Memory B cell (primary cell): ENCODE data around the gene GLRA3.
A peak's percentile ranks its signal among the peaks of the same experiment; 100 is the strongest.
"Not testable (repeated sequence)": the region's sequence is repeated elsewhere in the genome, so short reads cannot be mapped to it uniquely, and the experiment has no call there.

Experiments
- ATAC-seq: fragments of 150-1000 bp; cut with Tn5 transposase; 2 replicates; pipeline ENCODE4 v1.10.0; 2021; ENCODE audit warnings: low read depth, mild to moderate bottlenecking, moderate library complexity
- DNase-seq, 2 donors: peaks; one replicate each; pipeline ENCODE4 v3.0.0; 2022; ENCODE audit warnings: low spot score in 2 of 2
- H3K27ac Mint-ChIP-seq: one replicate; pipeline ENCODE4 v1.8.0; 2022; ENCODE audit warnings: mild to moderate bottlenecking, moderate library complexity, mixed read lengths
- H3K27me3 Mint-ChIP-seq: one replicate; pipeline ENCODE4 v1.8.0; 2022; ENCODE audit warnings: mixed read lengths
- H3K36me3 Mint-ChIP-seq: one replicate; pipeline ENCODE4 v1.8.0; 2022; ENCODE audit warnings: mild to moderate bottlenecking, mixed read lengths
- H3K4me1 Mint-ChIP-seq: one replicate; pipeline ENCODE4 v1.8.0; 2022; ENCODE audit warnings: mixed read lengths
- H3K4me3 Mint-ChIP-seq: one replicate; pipeline ENCODE4 v1.8.0; 2022; ENCODE audit warnings: mild to moderate bottlenecking, moderate library complexity, mixed read lengths
- H3K9me3 Mint-ChIP-seq: one replicate; pipeline ENCODE4 v1.8.0; 2022; ENCODE audit warnings: mixed read lengths

GLRA3 gene

GRCh38 chr4:174714393-174715211, 114.4 kb downstream of the GLRA3 start:
- ATAC-seq: peak; percentile 27
- Mint-ChIP-seq H3K4me3 (no peak overlapping the region), H3K9me3 (no peaks in the 10 kb centered on the region), H3K36me3 (peaks cover 1% of the 10 kb centered on the region), H3K27ac (no peak overlapping the region), H3K4me1 (peaks cover 3% of the 10 kb centered on the region), H3K27me3 (peaks cover 2% of the 10 kb centered on the region)
- DNase-seq: peak in 1 of 2 donors; percentile 0

GRCh38 chr4:174713821-174714220, 115.2 kb downstream of the GLRA3 start:
- ATAC-seq (no peak), DNase-seq (no peak)
- peaks cover 1% of the 10 kb centered on the region for H3K36me3 Mint-ChIP-seq
- no peak overlapping the region for H3K4me3 Mint-ChIP-seq
- H3K27me3 Mint-ChIP-seq: peaks cover 2% of the 10 kb centered on the region
- H3K27ac Mint-ChIP-seq: no peak overlapping the region
- H3K4me1 Mint-ChIP-seq: peaks cover 3% of the 10 kb centered on the region
- no peaks in the 10 kb centered on the region for H3K9me3 Mint-ChIP-seq

- no peak overlapping the region for H3K4me3 Mint-ChIP-seq
- peaks cover 2% of the 10 kb centered on the region for H3K27me3 Mint-ChIP-seq
- no peak overlapping the region for H3K27ac Mint-ChIP-seq
- ATAC-seq (no peak), DNase-seq (no peak)
- H3K9me3 Mint-ChIP-seq: no peaks in the 10 kb centered on the region
- peaks cover 1% of the 10 kb centered on the region for H3K36me3 Mint-ChIP-seq
- H3K4me1 Mint-ChIP-seq: peaks cover 3% of the 10 kb centered on the region
Observed at GRCh38 chr4:174713181-174713580, 115.9 kb downstream of the GLRA3 start.

GRCh38 chr4:174709526-174709925, 119.5 kb downstream of the GLRA3 start:
- ATAC-seq: no peak
- peaks cover 2% of the 10 kb centered on the region for H3K27me3 Mint-ChIP-seq
- no peak for DNase-seq
- H3K36me3 Mint-ChIP-seq: peaks cover 5% of the 10 kb centered on the region
- H3K9me3 Mint-ChIP-seq: peaks cover 2% of the 10 kb centered on the region
- H3K27ac Mint-ChIP-seq: no peak overlapping the region
- no peaks in the 10 kb centered on the region for H3K4me1 Mint-ChIP-seq
- H3K4me3 Mint-ChIP-seq: no peak overlapping the region

GRCh38 chr4:174708381-174708780, 120.7 kb downstream of the GLRA3 start:
- H3K9me3 Mint-ChIP-seq: peaks cover 2% of the 10 kb centered on the region
- ATAC-seq (no peak), DNase-seq (no peak)
- no peak overlapping the region for H3K27ac Mint-ChIP-seq
- H3K4me3 Mint-ChIP-seq: no peak overlapping the region
- peaks cover 5% of the 10 kb centered on the region for H3K36me3 Mint-ChIP-seq
- H3K4me1 Mint-ChIP-seq: no peaks in the 10 kb centered on the region
- no peaks in the 10 kb centered on the region for H3K27me3 Mint-ChIP-seq

- Mint-ChIP-seq H3K4me1 (no peaks in the 10 kb centered on the region), H3K27me3 (no peaks in the 10 kb centered on the region), H3K9me3 (peaks cover 2% of the 10 kb centered on the region), H3K36me3 (peaks cover 5% of the 10 kb centered on the region), H3K27ac (no peak overlapping the region), H3K4me3 (no peak overlapping the region)
- DNase-seq: no peak
- no peak for ATAC-seq
Observed at GRCh38 chr4:174707902-174708301, 121.1 kb downstream of the GLRA3 start.

- H3K27ac Mint-ChIP-seq: no peak overlapping the region
Observed at GRCh38 chr4:174707051-174707676, 121.9 kb downstream of the GLRA3 start.

GRCh38 chr4:174702979-174703478, 126.0 kb downstream of the GLRA3 start:
- Mint-ChIP-seq H3K9me3 (peaks cover 2% of the 10 kb centered on the region), H3K27ac (no peak overlapping the region), H3K4me3 (no peak overlapping the region), H3K36me3 (peaks cover 5% of the 10 kb centered on the region), H3K27me3 (no peaks in the 10 kb centered on the region), H3K4me1 (peaks cover 3% of the 10 kb centered on the region)
- no peak for DNase-seq
- no peak for ATAC-seq

More at GRCh38 chr4:174707051-174707676, 121.9 kb downstream of the GLRA3 start:
- Mint-ChIP-seq H3K9me3 (peaks cover 2% of the 10 kb centered on the region), H3K4me3 (no peak overlapping the region), H3K36me3 (peaks cover 5% of the 10 kb centered on the region), H3K27me3 (no peaks in the 10 kb centered on the region), H3K4me1 (no peaks in the 10 kb centered on the region)
- DNase-seq (no peak), ATAC-seq (no peak)

GRCh38 chr4:174699654-174700053, 129.4 kb downstream of the GLRA3 start:
- no peak overlapping the region for H3K27ac Mint-ChIP-seq
- no peaks in the 10 kb centered on the region for H3K27me3 Mint-ChIP-seq
- H3K9me3 Mint-ChIP-seq: peaks cover under 1% of the 10 kb centered on the region
- ATAC-seq (no peak), DNase-seq (no peak)
- peaks cover 5% of the 10 kb centered on the region for H3K4me1 Mint-ChIP-seq
- no peak overlapping the region for H3K4me3 Mint-ChIP-seq
- peaks cover 2% of the 10 kb centered on the region for H3K36me3 Mint-ChIP-seq

GRCh38 chr4:174697896-174698295, 131.2 kb downstream of the GLRA3 start:
- DNase-seq (no peak), ATAC-seq (no peak)
- peaks cover 5% of the 10 kb centered on the region for H3K4me1 Mint-ChIP-seq
- no peaks in the 10 kb centered on the region for H3K36me3 Mint-ChIP-seq
- H3K27me3 Mint-ChIP-seq: no peaks in the 10 kb centered on the region
- H3K27ac Mint-ChIP-seq: no peak overlapping the region
- no peaks in the 10 kb centered on the region for H3K9me3 Mint-ChIP-seq
- H3K4me3 Mint-ChIP-seq: no peak overlapping the region

- Mint-ChIP-seq H3K4me3 (no peak overlapping the region), H3K4me1 (peaks cover 5% of the 10 kb centered on the region), H3K27ac (no peak overlapping the region), H3K27me3 (no peaks in the 10 kb centered on the region), H3K9me3 (no peaks in the 10 kb centered on the region), H3K36me3 (no peaks in the 10 kb centered on the region)
- ATAC-seq (no peak), DNase-seq (no peak)
Observed at GRCh38 chr4:174697202-174697601, 131.8 kb downstream of the GLRA3 start.

GRCh38 chr4:174696657-174697056, 132.4 kb downstream of the GLRA3 start:
- no peak overlapping the region for H3K4me3 Mint-ChIP-seq
- peaks cover 5% of the 10 kb centered on the region for H3K4me1 Mint-ChIP-seq
- DNase-seq (no peak), ATAC-seq (no peak)
- no peaks in the 10 kb centered on the region for H3K9me3 Mint-ChIP-seq
- H3K27ac Mint-ChIP-seq: no peak overlapping the region
- no peaks in the 10 kb centered on the region for H3K36me3 Mint-ChIP-seq
- no peaks in the 10 kb centered on the region for H3K27me3 Mint-ChIP-seq

GRCh38 chr4:174691876-174692275, 137.2 kb downstream of the GLRA3 start:
- H3K27me3 Mint-ChIP-seq, H3K4me3 Mint-ChIP-seq, DNase-seq, H3K27ac Mint-ChIP-seq, H3K36me3 Mint-ChIP-seq, H3K9me3 Mint-ChIP-seq, ATAC-seq, H3K4me1 Mint-ChIP-seq: not testable (repeated sequence)

GRCh38 chr4:174690665-174691064, 138.4 kb downstream of the GLRA3 start:
- ATAC-seq (no peak), DNase-seq (no peak)

More at GRCh38 chr4:174690665-174691064, 138.4 kb downstream of the GLRA3 start:
- Mint-ChIP-seq H3K36me3 (peaks cover 4% of the 10 kb centered on the region), H3K4me1 (peaks cover 3% of the 10 kb centered on the region), H3K4me3 (no peak overlapping the region), H3K27ac (no peak overlapping the region), H3K27me3 (no peaks in the 10 kb centered on the region), H3K9me3 (peaks cover 9% of the 10 kb centered on the region)
